Measurements from ENCODE around the gene SUMO3.
A peak's percentile ranks its signal among the peaks of the same experiment; 100 is the strongest.

Gene SUMO3

GRCh38 chr21:44829507-44830092 lies 11.7 kb upstream of the SUMO3 start:
- H3K4me3 Mint-ChIP-seq = no peak overlapping the region
- no peak overlapping the region for H3K27ac Mint-ChIP-seq
- H3K27me3 Mint-ChIP-seq = peaks cover 18% of the 10 kb centered on the region
- intact Hi-C loops (cut with micrococcal nuclease) = no loop called here
- peaks cover 29% of the 10 kb centered on the region for H3K9me3 Mint-ChIP-seq
- peaks cover 31% of the 10 kb centered on the region for H3K4me1 Mint-ChIP-seq (ENCODE audit: low read depth)
- H3K36me3 Mint-ChIP-seq (ENCODE audit: low read depth) = peaks cover 7% of the 10 kb centered on the region

GRCh38 chr21:44828362-44829056 lies 10.6 kb upstream of the SUMO3 start:
- H3K27ac Mint-ChIP-seq = no peak overlapping the region
- peaks cover 18% of the 10 kb centered on the region for H3K27me3 Mint-ChIP-seq
- H3K4me3 Mint-ChIP-seq = no peak overlapping the region
- intact Hi-C loops (cut with micrococcal nuclease) = no loop called here
- peaks cover 35% of the 10 kb centered on the region for H3K9me3 Mint-ChIP-seq
- H3K36me3 Mint-ChIP-seq (ENCODE audit: low read depth) = peaks cover 7% of the 10 kb centered on the region
- H3K4me1 Mint-ChIP-seq (ENCODE audit: low read depth) = peaks cover 21% of the 10 kb centered on the region

- H3K27me3 Mint-ChIP-seq = peaks cover 21% of the 10 kb centered on the region
- peaks cover 5% of the 10 kb centered on the region for H3K4me1 Mint-ChIP-seq (ENCODE audit: low read depth)
- no peak overlapping the region for H3K27ac Mint-ChIP-seq
- intact Hi-C loops (cut with micrococcal nuclease) = no loop called here
- H3K9me3 Mint-ChIP-seq = peaks cover 51% of the 10 kb centered on the region
- no peak overlapping the region for H3K4me3 Mint-ChIP-seq
- H3K36me3 Mint-ChIP-seq (ENCODE audit: low read depth) = peaks cover 3% of the 10 kb centered on the region
These were observed 5.4 kb upstream of the SUMO3 start for GRCh38 chr21:44823179-44823660.

- Mint-ChIP-seq H3K27ac (no peak overlapping the region), H3K4me3 (no peak overlapping the region), H3K4me1 (ENCODE audit: low read depth) (peaks cover 5% of the 10 kb centered on the region), H3K9me3 (peaks cover 45% of the 10 kb centered on the region), H3K27me3 (peaks cover 20% of the 10 kb centered on the region), H3K36me3 (ENCODE audit: low read depth) (no peaks in the 10 kb centered on the region)
- intact Hi-C loops (cut with micrococcal nuclease) = no loop called here
These were observed 4.8 kb upstream of the SUMO3 start for GRCh38 chr21:44822484-44823178.

GRCh38 chr21:44820851-44821250 lies 3.0 kb upstream of the SUMO3 start:
- Mint-ChIP-seq H3K4me3 (no peak overlapping the region), H3K9me3 (peaks cover 36% of the 10 kb centered on the region), H3K36me3 (ENCODE audit: low read depth) (peaks cover 14% of the 10 kb centered on the region), H3K27me3 (peaks cover 13% of the 10 kb centered on the region), H3K4me1 (ENCODE audit: low read depth) (peaks cover 20% of the 10 kb centered on the region), H3K27ac (no peak overlapping the region)
- intact Hi-C loops (cut with micrococcal nuclease) = no loop called here

- intact Hi-C loops (cut with micrococcal nuclease) = no loop called here
These were observed 1.7 kb upstream of the SUMO3 start for GRCh38 chr21:44819283-44820243.

GRCh38 chr21:44818640-44819011 lies 764 bp upstream of the SUMO3 start:
- peak overlapping the region; percentile 71 for H3K4me3 Mint-ChIP-seq
- peaks cover 31% of the 10 kb centered on the region for H3K9me3 Mint-ChIP-seq
- peaks cover 37% of the 10 kb centered on the region for H3K4me1 Mint-ChIP-seq (ENCODE audit: low read depth)
- intact Hi-C loops (cut with micrococcal nuclease) = no loop called here
- peaks cover 13% of the 10 kb centered on the region for H3K27me3 Mint-ChIP-seq
- H3K36me3 Mint-ChIP-seq (ENCODE audit: low read depth) = peaks cover 32% of the 10 kb centered on the region
- peak overlapping the region; percentile 77 for H3K27ac Mint-ChIP-seq

More at GRCh38 chr21:44819283-44820243, 1.7 kb upstream of the SUMO3 start:
- Mint-ChIP-seq H3K4me1 (ENCODE audit: low read depth) (peaks cover 33% of the 10 kb centered on the region), H3K4me3 (peak overlapping the region; percentile 71), H3K9me3 (peaks cover 36% of the 10 kb centered on the region), H3K36me3 (ENCODE audit: low read depth) (peaks cover 27% of the 10 kb centered on the region), H3K27me3 (peaks cover 13% of the 10 kb centered on the region), H3K27ac (peak overlapping the region; percentile 77)

- peaks cover 39% of the 10 kb centered on the region for H3K4me1 Mint-ChIP-seq (ENCODE audit: low read depth)
- intact Hi-C loops (cut with micrococcal nuclease) = loop anchor here (1.0 kb wide), 2 partner anchors 16 to 56 kb away; partner anchors contain the start of genes PTTG1IP and UBE2G2
- peaks cover 13% of the 10 kb centered on the region for H3K27me3 Mint-ChIP-seq
- H3K36me3 Mint-ChIP-seq (ENCODE audit: low read depth) = peaks cover 44% of the 10 kb centered on the region
- peak overlapping the region; percentile 77 for H3K27ac Mint-ChIP-seq
- peak overlapping the region; percentile 77 for H3K4me3 Mint-ChIP-seq
- peaks cover 20% of the 10 kb centered on the region for H3K9me3 Mint-ChIP-seq
These were observed 369 bp downstream of the SUMO3 start for GRCh38 chr21:44817506-44817880.

GRCh38 chr21:44816761-44817505 lies 929 bp downstream of the SUMO3 start:
- peaks cover 44% of the 10 kb centered on the region for H3K4me1 Mint-ChIP-seq (ENCODE audit: low read depth)
- peaks cover 14% of the 10 kb centered on the region for H3K9me3 Mint-ChIP-seq
- intact Hi-C loops (cut with micrococcal nuclease) = loop anchor here (1.0 kb wide), 2 partner anchors 16 to 56 kb away; partner anchors contain the start of genes PTTG1IP and UBE2G2
- H3K36me3 Mint-ChIP-seq (ENCODE audit: low read depth) = peaks cover 49% of the 10 kb centered on the region
- H3K27ac Mint-ChIP-seq = peak overlapping the region; percentile 77
- peaks cover 11% of the 10 kb centered on the region for H3K27me3 Mint-ChIP-seq
- peak overlapping the region; percentile 77 for H3K4me3 Mint-ChIP-seq

- Mint-ChIP-seq H3K27me3 (peaks cover 10% of the 10 kb centered on the region), H3K27ac (peak overlapping the region; percentile 58)
- intact Hi-C loops (cut with micrococcal nuclease) = no loop called here
These were observed 1.8 kb downstream of the SUMO3 start for GRCh38 chr21:44815852-44816628.

GRCh38 chr21:44815225-44815624 lies 2.6 kb downstream of the SUMO3 start:
- Mint-ChIP-seq H3K9me3 (peaks cover 7% of the 10 kb centered on the region), H3K27me3 (peaks cover 7% of the 10 kb centered on the region), H3K4me1 (ENCODE audit: low read depth) (peaks cover 61% of the 10 kb centered on the region), H3K36me3 (ENCODE audit: low read depth) (peaks cover 66% of the 10 kb centered on the region), H3K27ac (no peak overlapping the region), H3K4me3 (no peak overlapping the region)
- intact Hi-C loops (cut with micrococcal nuclease) = no loop called here

More at GRCh38 chr21:44815852-44816628, 1.8 kb downstream of the SUMO3 start:
- H3K4me1 Mint-ChIP-seq (ENCODE audit: low read depth) = peaks cover 53% of the 10 kb centered on the region
- peaks cover 9% of the 10 kb centered on the region for H3K9me3 Mint-ChIP-seq
- H3K4me3 Mint-ChIP-seq = peak overlapping the region; percentile 75
- peaks cover 58% of the 10 kb centered on the region for H3K36me3 Mint-ChIP-seq (ENCODE audit: low read depth)

GRCh38 chr21:44814498-44815023 lies 3.3 kb downstream of the SUMO3 start:
- Mint-ChIP-seq H3K27ac (no peak overlapping the region), H3K4me1 (ENCODE audit: low read depth) (peaks cover 67% of the 10 kb centered on the region), H3K36me3 (ENCODE audit: low read depth) (peaks cover 73% of the 10 kb centered on the region), H3K9me3 (peaks cover under 1% of the 10 kb centered on the region), H3K27me3 (peaks cover under 1% of the 10 kb centered on the region), H3K4me3 (no peak overlapping the region)
- intact Hi-C loops (cut with micrococcal nuclease) = loop anchor here (5.0 kb wide), 1 partner anchor 33 kb away; no protein-coding TSS in a partner anchor
